NCI-H748 (cell line): ENCODE results near the gene MITF.
A peak's percentile ranks its signal among the peaks of the same experiment; 100 is the strongest.

Experiments used
- DNase-seq: peaks from one replicate; lab custom pipeline; 2025; ENCODE audit not compliant: unreplicated experiment; lab: John Stamatoyannopoulos, UW

The MITF gene

DNA sequence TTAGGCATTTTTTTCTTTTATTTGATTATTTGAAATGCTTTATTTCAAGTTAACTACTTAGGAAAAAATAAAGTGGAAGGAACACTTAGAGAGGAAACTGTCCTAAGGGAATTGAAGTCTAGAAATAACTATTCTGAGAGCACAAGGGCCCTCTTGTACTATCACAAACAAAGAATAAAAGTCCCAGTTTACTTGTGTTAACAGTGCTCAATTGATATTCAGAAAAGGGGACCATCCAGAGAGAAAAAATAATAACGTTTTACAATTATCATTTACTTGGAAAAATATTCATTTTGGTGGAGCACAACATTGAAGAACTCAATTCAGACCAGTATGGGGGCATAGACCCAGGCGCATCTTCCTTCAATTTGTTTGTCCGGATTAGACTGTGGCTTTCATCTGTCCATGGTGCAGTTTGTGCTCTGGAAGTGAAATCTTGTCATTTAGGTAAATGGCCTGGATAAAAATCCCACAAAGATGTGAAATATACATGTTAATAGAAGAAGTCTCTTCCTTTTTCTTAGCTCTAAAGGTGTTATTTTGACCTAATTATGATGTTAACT, 205.7 kb downstream of the MITF start:
- no peak for DNase-seq

DNA sequence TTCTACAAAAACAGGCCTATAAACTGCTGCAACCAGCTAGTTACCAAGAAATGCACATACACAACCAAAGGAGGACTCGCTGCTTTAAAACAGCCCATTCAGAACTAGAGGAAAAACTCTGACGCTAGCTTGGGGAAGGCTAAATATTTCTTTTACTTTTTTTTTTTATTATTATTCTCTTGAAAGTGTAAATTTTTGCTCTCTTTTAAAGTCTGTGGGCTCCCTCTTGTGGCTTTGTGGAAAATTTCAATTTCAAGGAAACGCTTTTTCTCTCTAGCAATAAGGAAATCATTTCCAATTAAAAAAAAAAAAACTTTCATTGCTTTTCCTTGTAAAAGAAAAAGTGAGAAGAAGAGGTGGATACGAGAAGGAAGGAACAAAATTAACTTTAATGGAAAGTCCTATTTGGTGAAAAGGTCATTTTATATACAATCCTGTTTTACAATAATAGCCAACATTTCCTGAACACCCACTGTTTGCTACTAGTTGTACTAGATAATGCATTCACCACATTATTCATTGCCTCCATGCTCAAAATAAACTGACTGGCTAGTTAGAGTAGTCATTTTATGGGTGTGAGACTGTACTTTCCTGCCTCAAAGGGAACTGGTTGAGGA, 209.1 kb downstream of the MITF start:
- peak; percentile 10 for DNase-seq

DNA sequence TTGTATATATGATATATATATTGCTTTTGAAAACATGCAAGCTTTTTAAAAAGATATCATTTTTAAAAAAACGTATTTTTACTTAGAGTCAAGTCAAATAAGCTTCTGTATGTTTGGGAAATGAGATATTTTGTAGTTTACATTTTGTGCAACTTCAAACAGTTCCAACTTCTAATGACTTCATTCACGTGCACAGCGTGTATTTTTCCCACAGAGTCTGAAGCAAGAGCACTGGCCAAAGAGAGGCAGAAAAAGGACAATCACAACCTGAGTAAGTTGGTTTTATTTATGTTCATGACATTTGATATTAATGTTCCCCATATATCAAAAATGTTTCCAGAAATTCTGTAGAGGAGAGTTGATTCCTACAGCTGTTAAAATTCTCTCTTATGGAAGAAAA, 212.4 kb downstream of the MITF start:
- DNase-seq: no peak

DNA sequence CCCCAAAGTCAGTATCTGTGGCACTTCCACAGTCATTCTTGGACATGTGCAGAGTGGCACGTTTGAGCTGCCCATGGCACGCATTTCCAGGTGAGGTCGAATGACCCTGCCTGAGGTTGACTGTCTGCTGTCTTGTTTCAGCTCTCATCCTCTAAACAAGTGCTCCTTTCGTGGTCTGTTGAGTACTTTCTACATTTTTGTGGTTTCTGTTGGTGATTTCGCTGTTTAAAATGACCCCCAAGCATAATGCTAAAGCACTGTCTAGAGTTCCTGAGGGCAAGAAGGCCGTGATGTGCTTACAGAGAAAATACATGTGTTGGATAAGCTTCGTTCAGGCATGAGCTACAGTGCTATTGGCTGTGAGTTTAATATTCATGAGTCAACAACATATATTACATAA, 220.3 kb downstream of the MITF start:
- no peak for DNase-seq

DNA sequence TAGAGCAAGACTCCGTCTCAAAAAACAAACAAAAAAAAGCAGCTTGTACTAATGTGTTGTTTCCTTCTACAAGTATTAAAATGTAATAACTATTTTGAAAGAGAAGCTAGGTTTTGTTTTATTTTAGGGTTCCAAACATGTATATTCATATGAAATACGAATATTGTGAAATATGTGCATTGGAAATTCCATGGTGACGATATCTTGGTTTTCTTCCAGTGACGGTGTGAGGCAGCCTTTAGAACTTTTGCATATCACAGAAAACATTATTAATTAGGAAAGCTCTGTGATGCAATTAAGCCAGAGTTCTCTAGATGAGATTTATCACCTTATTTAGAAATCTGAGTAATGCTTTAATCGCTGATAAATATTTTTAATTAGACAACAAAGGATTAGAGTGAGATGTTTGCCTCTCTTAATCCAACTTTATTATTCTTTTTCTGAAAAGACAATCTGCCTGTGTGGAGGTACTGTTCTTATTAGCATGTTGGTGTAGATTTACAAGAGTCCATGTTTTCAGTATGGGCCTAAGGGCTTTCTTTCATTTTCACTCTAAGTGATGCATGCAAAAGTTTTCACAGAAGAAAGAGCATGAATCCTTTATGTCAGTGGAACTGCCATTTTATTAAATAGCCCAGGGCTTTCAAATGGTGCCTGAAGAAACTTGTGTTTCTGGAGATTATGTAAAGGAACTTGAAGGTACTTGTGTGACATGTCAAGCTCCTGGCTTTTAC, 222.6 kb downstream of the MITF start:
- no peak for DNase-seq

DNA sequence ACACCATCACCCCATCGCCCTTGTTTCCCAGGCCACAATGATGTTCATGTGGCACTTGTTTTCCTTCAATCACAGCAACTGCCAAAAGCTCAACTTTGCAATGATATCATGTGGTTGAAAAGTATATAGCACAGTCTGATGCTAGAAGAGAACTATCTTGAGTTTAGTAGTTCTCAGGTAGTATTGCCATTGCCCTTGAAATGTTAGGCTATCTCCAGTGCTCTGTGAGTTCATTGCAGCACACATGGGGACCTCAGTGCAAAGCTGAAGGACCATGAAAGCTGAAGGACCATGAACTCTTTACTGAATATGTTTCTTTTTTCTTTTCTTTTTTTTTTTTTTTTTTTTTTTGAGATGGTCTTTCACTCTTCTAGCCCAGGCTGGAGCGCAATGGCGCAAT, 224.4 kb downstream of the MITF start:
- DNase-seq: no peak

DNA sequence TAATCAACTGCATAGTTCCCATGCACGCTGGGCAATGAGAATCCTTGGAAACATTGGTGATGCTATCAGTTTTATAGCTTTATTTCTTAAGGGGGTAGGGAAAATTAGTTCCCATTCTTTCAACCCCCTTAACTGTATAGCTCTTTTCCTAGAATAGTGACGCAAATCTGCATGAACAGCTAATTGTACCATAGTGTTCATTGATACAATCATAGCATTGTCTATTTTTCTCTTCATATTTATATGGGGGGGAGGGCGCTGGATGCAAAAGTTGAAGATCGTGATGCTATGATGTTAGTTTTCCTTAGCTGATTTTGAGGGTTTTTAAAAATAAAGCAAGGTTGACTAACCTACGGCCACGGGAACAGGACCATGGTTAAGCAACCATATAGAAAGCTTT, 227.9 kb downstream of the MITF start:
- no peak for DNase-seq

DNA sequence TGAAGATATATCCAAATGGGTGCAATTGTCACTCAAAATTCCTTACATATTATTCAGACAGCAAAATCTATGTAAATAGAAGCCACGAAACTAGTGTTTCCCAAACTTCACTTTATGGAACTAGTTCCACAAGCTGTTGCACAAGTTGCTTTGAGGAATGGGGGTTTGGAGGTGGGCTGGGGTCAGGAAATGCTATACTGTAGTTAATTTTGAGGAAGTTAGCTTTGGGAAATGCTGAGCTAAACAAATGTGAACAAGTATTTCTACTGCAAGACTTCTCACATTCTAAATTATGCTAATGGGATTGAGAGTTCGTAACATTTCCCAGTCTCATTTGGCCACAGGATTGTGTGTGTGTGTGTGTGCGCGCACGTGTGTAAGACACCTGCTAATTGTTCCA, 231.6 kb downstream of the MITF start:
- no peak for DNase-seq

DNA sequence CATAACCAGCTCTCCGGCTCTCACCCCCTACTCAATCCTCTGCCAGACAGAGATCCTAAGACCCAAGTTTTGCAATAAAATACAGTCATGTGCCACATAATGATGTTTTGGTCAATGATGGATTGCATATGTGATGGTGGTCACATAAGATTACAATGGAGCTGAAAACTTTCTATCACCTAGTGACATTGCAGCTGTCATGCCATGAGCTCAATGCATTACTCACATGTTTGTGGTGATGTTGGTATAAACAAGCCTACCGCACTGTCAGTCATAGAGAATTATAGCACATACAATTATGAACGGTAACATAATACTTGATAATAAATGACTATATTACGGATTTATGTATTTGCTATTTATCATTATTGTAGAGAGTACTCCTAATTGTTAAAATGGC, 233.4 kb downstream of the MITF start:
- no peak for DNase-seq

DNA sequence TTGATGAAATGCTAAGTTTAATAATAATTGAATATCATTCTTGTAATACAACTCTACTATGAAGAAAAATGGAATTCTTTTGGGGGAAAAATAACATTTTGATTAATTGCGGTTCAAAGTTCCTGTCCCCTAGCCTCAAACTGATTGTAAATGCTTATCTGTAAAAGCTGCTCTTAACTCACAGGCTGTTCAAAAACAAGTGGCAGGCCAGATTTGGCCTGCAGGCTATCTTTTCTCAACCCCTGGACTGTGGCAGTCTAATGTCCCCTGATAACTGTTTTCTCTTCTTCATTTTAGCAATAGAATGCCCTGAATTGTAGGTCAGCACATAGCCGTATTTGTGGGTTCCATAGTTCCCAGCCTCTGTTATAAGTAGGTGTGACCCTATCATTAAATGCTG, 236.8 kb downstream of the MITF start:
- no peak for DNase-seq

DNA sequence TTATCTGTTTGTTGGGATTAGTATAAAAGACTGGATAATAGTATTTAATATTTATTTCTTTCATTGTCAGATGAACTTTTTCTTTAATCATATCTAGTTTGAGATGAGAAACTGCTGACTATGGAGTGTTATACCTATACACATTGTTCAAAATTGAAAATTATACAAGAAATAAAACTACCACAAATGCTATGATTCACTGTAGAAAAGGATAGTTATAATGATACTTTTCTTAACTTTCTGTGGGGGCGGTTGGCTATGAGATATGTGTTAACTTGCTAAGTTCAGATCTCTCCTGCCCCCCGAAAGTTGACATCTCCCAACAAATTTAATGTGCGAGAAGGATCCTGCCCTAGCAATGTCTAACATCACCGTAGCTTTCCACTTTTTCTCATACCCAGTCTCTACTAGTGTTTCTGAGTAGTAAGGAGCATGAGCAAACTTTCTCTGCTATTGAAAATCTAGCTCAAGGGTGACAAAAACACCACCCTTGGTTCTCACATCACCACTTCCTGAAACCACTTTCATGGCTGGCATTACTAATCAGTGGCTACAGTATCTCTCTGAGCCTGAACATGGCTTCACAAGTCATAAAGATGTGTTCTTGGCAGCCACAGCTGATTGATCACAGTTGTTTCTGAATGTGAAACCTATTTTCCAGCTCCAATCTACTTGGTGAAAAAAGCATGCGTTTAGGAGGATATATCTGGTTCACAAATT, 244.4 kb downstream of the MITF start:
- no peak for DNase-seq

DNA sequence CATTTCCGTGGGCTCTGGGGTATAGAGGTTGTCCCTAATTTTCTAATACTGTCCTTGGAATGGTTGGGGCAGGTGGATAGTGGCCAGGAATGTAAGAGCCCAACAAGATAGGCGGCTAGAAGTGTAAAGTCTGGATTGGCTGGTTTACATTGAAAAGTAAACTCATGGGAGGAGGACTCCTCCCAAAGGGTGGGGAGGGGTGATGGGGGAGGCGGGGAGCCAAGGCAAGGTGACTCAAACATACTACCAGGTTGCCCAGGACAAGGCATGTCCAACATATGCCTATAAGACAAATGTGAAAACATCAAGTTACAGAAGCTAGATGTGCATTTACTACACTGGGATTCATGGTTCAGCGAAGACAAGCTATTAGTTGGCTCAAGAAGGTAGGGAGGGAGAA, 246.0 kb downstream of the MITF start:
- DNase-seq: no peak

DNA sequence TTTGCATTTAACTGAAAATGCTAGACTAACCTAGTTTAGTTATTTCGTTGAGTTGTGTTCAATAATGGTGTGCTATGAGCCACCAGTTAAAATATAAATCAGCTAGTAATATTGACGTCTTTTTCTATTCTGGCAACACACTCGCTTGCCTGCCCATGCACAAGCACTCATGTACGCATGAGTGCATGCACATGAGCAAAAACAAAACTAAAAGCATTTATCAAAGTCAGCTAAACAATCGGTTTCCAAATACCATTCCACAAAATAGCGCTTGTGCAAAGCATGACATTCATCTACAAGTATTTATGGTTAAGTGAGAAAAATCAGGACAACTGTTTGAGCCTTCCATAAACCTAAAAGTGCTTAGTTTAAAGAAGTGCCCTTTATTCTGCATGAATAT, 247.2 kb downstream of the MITF start:
- no peak for DNase-seq

DNA sequence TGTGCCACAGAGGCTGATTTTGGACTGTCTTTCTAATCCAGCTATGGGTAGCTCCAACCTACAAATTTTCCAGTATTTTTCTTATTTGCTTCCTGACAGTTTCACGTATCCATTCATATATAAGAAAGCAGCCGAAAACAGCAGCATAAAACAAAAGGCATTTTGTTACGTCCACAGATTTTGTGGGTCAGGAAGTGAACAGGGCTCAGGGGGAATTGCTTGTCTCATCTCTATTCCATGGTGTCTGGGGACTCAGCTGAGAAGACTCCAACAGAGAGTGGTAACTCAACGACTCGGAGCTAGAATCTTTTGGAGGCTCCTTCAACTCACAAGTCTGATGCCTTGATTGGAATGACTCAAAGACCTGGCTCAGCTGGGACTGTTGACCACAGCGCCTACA, 248.6 kb downstream of the MITF start:
- no peak for DNase-seq

DNA sequence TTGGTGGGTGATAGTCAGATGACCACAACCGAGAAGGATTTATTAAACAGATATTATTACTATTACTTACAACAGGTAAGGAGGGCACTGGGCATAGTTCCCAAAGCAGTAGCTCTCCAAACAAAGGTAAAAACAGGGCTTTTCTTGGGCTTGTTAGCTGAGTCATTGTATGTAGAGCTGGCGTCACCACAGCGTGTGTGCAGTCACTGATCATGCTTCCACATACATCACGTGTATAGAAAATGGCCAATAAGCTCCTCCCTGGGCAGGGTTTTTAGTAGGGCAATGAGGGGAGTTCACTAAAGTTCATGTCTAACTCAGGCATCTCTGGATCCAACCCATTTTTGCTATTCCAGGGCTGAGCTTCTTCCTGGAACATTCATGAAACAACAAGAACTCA, 254.5 kb downstream of the MITF start:
- DNase-seq: no peak

DNA sequence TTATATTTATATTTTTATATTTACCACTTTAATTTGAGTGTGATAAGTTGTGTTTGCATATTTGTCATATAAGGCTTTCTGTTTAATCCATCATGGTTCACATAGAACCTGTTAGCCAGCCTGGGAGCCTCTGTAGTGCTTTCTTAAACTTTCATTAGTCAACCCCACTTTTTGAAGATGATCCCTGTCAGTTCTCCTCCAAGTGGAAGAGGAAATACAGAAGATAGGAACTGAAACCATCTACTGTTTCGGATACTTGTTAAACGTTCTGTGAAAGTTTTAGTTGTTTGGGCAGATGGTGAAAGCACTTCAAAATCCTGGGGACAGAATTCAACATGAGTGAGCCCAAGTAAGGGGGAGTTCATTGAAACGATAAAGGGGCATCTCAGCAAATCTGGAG, 255.7 kb downstream of the MITF start:
- no peak for DNase-seq

DNA sequence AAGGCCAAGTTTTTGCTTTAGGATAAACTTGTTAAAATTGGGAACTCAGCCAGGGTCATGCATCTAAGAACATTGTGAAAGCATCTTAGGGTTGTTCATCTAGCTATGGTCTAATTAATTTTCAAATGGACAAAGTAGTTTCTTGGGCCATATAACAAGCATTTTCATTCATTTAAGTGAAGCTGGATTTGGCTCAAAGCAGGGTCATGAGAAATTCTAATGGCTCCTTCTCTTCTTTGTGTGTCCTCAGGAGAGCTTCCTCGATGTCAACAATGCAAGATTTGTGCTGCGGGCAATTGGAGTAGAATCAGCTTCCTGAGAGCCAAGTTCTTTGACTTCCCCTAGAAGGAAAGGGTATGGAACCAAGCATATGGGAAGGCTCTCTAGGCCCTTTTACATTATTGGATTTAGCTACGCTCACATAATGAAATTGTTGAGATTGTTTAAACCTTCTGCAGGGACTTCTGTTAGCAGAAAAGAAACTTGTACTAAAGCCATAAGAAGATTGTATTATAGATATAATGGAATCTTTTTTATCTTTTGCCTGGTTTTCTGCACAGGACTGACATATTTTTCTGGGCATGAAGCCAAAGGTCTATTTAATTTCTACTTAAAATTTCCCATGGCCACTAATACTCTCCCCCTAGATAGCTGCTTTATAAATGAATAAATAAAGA, 258.5 kb downstream of the MITF start:
- DNase-seq: no peak

DNA sequence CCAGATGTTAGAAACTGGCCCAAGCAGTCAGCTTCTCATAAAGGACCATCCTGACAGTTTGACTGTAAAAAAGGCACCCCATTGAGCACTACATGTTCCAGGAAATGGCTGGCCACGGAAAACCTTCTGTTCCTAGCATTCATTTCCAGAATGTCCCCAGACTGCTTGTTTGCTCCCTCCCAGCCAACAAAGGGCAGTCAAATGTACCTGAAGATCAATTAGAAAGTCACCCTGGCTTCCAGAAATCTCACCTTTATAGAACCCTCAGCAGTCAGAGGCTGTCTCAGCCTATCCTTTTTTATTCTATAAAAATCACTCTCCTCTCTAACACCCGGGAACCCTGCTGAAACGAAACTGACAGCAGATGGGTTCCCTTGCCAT, 259.5 kb downstream of the MITF start:
- peak; percentile 52 for DNase-seq

DNA sequence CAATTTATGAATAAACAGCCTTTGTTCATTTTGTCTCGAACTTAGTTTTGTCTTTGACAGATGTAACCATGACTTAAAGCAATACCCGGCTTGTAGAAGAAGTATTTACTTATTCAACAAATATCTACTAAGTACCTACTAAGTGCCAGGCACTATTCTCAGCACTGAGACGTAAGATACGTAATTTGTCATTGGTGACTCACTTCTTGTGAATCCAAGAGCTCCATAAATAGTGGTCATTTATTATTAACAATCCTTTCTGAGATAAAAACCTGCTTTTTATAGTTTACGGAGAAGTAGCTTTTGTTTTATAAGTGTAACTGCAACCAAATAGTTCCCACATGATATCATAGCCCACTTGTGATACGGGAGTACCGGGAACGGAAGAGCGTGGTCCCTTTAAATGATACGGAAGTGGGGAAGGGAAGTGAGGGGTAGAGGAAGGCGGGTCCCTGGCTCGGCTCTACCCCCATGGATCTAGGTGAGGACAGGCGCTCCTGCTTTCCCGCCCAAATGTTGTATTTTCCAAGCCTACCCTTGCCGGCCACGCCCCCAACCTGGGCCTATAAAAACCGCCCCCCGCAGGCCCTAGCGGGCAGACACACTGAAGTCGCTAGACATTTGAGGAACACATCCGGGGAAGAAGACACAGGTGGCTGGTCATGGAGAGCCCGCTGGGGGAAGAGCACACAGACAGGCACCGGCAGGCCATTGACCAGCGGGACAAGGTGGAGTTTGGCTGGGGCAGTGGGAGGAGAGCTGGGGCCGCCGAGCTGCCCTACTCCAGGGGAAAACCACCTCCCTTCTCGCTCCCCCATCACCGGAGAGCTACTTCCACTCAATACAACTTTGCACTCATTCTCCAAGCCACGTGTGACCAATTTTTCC, 260.1 kb downstream of the MITF start, which contains the start of gene SAMMSON:
TSS of gene SAMMSON (plus strand) at position 594 of the 888 bp plus-strand sequence.
- DNase-seq: peak; percentile 96

DNA sequence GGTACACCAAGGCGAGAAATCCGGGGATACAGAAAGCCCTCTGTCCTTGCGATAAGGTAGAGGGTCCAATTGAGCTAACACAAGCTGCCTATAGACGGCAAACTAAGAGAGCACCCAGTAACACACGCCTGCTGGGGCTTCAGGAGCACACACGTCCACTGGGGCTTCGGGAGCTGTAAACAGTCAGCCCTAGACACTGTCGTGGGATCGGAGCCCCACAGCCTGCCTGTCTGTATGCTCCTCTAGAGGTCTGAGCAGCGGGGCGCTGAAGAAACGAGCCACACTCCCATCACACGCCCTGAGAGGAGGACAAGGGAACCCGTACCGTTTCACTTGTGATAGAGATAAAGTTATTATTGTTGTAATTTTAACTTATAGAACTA, 260.8 kb downstream of the MITF start:
- DNase-seq: peak; percentile 82
